HEK293 (cell line): ENCODE results near the gene MYLK.

Experiments
- CTCF ChIA-PET: fragments of 350-600 bp; formaldehyde crosslinking; extraction: SDS; loops from one replicate; lab custom pipeline; 2021; ENCODE audit warnings: antibody characterized with exemption; lab: Yijun Ruan, JAX
- POLR2A ChIA-PET: fragments of 300-600 bp; formaldehyde crosslinking; extraction: SDS; loops from one replicate; lab custom pipeline; 2020; ENCODE audit warnings: antibody characterized with exemption, inconsistent platforms; lab: Yijun Ruan, JAX
- H3K27ac ChIP-seq: fragments of 200-500 bp; sonication (Bioruptor generic); 2 replicates; pipeline ENCODE4 v1.5.1; 2014; ENCODE audit warnings: low read depth, low read length, control low read depth, inconsistent platforms; ENCODE audit errors: extremely low read depth
- H3K36me3 ChIP-seq, 2 experiments: fragments of 200-500 bp in 1 of 2; sonication (Bioruptor generic) in 1 of 2; 1 replicate in 1 of 2; 2 replicates in 1 of 2; pipeline ENCODE4 v1.5.1; 2014 to 2017; ENCODE audit warnings: inconsistent platforms in 2 of 2, low read length in 2 of 2; ENCODE audit not compliant: control insufficient read depth in 2 of 2, insufficient read depth in 1 of 2
- H3K4me1 ChIP-seq: fragments of 200-500 bp; sonication (Bioruptor generic); 2 replicates; pipeline ENCODE4 v1.5.1; 2014; ENCODE audit warnings: mild to moderate bottlenecking, low read length, inconsistent platforms; ENCODE audit not compliant: control insufficient read depth, insufficient read depth
- H3K4me3 ChIP-seq: 2 replicates; pipeline ENCODE4 v1.5.1; 2011; ENCODE audit warnings: low read depth, mild to moderate bottlenecking, control low read depth, low read length, moderate library complexity
- H3K9me3 ChIP-seq: fragments of 200-500 bp; sonication (Bioruptor generic); 2 replicates; pipeline ENCODE4 v1.5.1; 2014; ENCODE audit warnings: low read depth, low read length, inconsistent platforms; ENCODE audit not compliant: control insufficient read depth, insufficient read depth
- SCRT1 ChIP-seq: fragments of 450-650 bp; formaldehyde crosslinking; IDR thresholded peaks from 2 replicates; pipeline ENCODE4 v1.5.1; 2016; ENCODE audit warnings: missing biosample characterization, missing genetic modification characterization, borderline replicate concordance
- SCRT2 ChIP-seq: fragments of 450-650 bp; formaldehyde crosslinking; IDR thresholded peaks from 2 replicates; pipeline ENCODE4 v1.5.1; 2016; ENCODE audit warnings: missing biosample characterization, missing genetic modification characterization
- ZBTB20 ChIP-seq: fragments of 450-650 bp; formaldehyde crosslinking; IDR thresholded peaks from 2 replicates; pipeline ENCODE4 v1.5.1; 2016; ENCODE audit warnings: missing biosample characterization, missing genetic modification characterization
- ZIC2 ChIP-seq: fragments of 450-650 bp; formaldehyde crosslinking; IDR thresholded peaks from 2 replicates; pipeline ENCODE4 v1.5.1; 2016; ENCODE audit warnings: missing biosample characterization, missing genetic modification characterization
- ZNF112 ChIP-seq: fragments of 450-650 bp; formaldehyde crosslinking; IDR thresholded peaks from 2 replicates; pipeline ENCODE4 v1.5.0; 2017; ENCODE audit warnings: missing biosample characterization, missing genetic modification characterization
- ZNF202 ChIP-seq: fragments of 450-650 bp; formaldehyde crosslinking; IDR thresholded peaks from 2 replicates; pipeline ENCODE4 v1.5.1; 2016; ENCODE audit warnings: missing biosample characterization, missing genetic modification characterization, borderline replicate concordance
- ZNF433 ChIP-seq: fragments of 450-650 bp; formaldehyde crosslinking; IDR thresholded peaks from 2 replicates; pipeline ENCODE4 v1.5.1; 2016; ENCODE audit warnings: missing biosample characterization, missing genetic modification characterization, low read depth
- ZNF473 ChIP-seq: fragments of 450-650 bp; formaldehyde crosslinking; IDR thresholded peaks from 2 replicates; pipeline ENCODE4 v1.5.1; 2017; ENCODE audit warnings: missing biosample characterization, missing genetic modification characterization
- ZNF585B ChIP-seq: fragments of 450-650 bp; formaldehyde crosslinking; IDR thresholded peaks from 2 replicates; pipeline ENCODE4 v1.5.1; 2016; ENCODE audit warnings: missing biosample characterization, missing genetic modification characterization
- ZNF707 ChIP-seq: fragments of 450-650 bp; formaldehyde crosslinking; IDR thresholded peaks from 2 replicates; pipeline ENCODE4 v1.5.1; 2016; ENCODE audit warnings: missing biosample characterization, missing genetic modification characterization
- ZSCAN23 ChIP-seq: fragments of 450-650 bp; formaldehyde crosslinking; IDR thresholded peaks from 2 replicates; pipeline ENCODE4 v1.5.1; 2016; ENCODE audit warnings: missing biosample characterization, missing genetic modification characterization
- TF ChIP-seq, protein P1 (sequence below): fragments of 450-650 bp; formaldehyde crosslinking; IDR thresholded peaks from 2 replicates; pipeline ENCODE4 v1.5.1; 2016; ENCODE audit warnings: missing biosample characterization, missing genetic modification characterization
- TF ChIP-seq, protein P2 (sequence below): fragments of 450-650 bp; formaldehyde crosslinking; IDR thresholded peaks from 2 replicates; pipeline ENCODE4 v1.5.1; 2016; ENCODE audit warnings: missing biosample characterization, missing genetic modification characterization
- TF ChIP-seq, protein P3 (sequence below): fragments of 450-650 bp; formaldehyde crosslinking; IDR thresholded peaks from 2 replicates; pipeline ENCODE4 v1.5.1; 2016; ENCODE audit warnings: missing biosample characterization, missing genetic modification characterization
- TF ChIP-seq, protein P4 (sequence below): fragments of 450-650 bp; formaldehyde crosslinking; IDR thresholded peaks from 2 replicates; pipeline ENCODE4 v1.5.1; 2017; ENCODE audit warnings: missing biosample characterization, missing genetic modification characterization
- TF ChIP-seq, protein P5 (sequence below): fragments of 450-650 bp; formaldehyde crosslinking; IDR thresholded peaks from 2 replicates; pipeline ENCODE4 v1.5.1; 2016; ENCODE audit warnings: missing biosample characterization, missing genetic modification characterization
- TF ChIP-seq, protein P6 (sequence below): fragments of 450-650 bp; formaldehyde crosslinking; IDR thresholded peaks from 2 replicates; pipeline ENCODE4 v1.5.1; 2016; ENCODE audit warnings: missing biosample characterization, missing genetic modification characterization, low read depth

The MYLK gene

DNA sequence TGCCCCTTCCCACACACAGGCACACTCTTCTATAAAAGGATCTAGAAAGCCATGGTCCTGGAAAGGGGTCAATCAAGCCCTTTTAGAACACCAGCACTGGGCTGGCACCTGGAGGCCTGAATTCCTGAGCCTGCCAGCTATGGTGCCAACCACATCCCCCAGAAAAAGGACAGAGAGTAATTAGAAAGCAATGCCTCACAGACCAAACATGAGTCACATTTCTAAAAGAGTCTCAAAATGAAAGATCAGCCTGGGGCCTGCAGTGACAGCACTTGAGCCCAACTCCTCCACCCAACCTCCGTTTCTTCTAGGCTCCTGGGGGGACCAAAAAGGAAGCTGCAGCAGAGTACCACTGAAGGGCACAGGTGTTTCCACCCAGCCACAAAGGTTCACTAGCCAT is 14.1 kb downstream of the MYLK start (continued):
- TF ChIP-seq, protein P1, sequence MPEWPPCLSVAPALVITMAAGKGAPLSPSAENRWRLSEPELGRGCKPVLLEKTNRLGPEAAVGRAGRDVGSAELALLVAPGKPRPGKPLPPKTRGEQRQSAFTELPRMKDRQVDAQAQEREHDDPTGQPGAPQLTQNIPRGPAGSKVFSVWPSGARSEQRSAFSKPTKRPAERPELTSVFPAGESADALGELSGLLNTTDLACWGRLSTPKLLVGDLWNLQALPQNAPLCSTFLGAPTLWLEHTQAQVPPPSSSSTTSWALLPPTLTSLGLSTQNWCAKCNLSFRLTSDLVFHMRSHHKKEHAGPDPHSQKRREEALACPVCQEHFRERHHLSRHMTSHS (tag by site-specific recombination): no peak
- TF ChIP-seq ZNF433 (tag by site-specific recombination): no peak
- TF ChIP-seq, protein P2, sequence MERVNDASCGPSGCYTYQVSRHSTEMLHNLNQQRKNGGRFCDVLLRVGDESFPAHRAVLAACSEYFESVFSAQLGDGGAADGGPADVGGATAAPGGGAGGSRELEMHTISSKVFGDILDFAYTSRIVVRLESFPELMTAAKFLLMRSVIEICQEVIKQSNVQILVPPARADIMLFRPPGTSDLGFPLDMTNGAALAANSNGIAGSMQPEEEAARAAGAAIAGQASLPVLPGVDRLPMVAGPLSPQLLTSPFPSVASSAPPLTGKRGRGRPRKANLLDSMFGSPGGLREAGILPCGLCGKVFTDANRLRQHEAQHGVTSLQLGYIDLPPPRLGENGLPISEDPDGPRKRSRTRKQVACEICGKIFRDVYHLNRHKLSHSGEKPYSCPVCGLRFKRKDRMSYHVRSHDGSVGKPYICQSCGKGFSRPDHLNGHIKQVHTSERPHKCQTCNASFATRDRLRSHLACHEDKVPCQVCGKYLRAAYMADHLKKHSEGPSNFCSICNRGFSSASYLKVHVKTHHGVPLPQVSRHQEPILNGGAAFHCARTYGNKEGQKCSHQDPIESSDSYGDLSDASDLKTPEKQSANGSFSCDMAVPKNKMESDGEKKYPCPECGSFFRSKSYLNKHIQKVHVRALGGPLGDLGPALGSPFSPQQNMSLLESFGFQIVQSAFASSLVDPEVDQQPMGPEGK (tag by site-specific recombination): no peak
- TF ChIP-seq ZNF707 (tag by site-specific recombination): no peak

DNA sequence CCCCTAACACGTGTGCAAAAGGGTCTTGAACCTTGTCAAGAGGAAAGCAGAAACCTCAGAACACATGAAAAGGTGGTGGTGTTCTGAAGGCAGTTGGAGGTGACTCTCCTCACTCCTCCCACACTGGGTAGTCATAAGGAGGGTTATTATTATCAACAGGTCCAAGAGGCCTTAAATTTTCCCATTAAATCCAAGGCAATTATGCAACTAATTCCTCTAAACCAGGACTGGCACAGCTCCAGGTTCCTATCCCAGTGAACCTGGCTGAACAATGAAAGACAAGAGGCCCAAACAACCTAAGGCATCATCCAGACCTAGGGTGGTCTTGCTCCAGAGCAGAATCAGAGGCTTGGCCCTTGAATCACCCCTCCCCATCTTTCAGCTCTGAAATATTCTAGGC is 15.0 kb downstream of the MYLK start:
- ChIA-PET POLR2A (no interaction called here), CTCF (no interaction called here)
- no peak overlapping the region for H3K4me3 ChIP-seq
- H3K36me3 ChIP-seq: no peaks in the 10 kb centered on the region
- TF ChIP-seq SCRT1 (tag by site-specific recombination): 0 out of 2 replicates have a peak, but pooled peaks have one; percentile 50
- peak; percentile 82 for TF ChIP-seq SCRT2 (tag by site-specific recombination)
- TF ChIP-seq, protein P3, sequence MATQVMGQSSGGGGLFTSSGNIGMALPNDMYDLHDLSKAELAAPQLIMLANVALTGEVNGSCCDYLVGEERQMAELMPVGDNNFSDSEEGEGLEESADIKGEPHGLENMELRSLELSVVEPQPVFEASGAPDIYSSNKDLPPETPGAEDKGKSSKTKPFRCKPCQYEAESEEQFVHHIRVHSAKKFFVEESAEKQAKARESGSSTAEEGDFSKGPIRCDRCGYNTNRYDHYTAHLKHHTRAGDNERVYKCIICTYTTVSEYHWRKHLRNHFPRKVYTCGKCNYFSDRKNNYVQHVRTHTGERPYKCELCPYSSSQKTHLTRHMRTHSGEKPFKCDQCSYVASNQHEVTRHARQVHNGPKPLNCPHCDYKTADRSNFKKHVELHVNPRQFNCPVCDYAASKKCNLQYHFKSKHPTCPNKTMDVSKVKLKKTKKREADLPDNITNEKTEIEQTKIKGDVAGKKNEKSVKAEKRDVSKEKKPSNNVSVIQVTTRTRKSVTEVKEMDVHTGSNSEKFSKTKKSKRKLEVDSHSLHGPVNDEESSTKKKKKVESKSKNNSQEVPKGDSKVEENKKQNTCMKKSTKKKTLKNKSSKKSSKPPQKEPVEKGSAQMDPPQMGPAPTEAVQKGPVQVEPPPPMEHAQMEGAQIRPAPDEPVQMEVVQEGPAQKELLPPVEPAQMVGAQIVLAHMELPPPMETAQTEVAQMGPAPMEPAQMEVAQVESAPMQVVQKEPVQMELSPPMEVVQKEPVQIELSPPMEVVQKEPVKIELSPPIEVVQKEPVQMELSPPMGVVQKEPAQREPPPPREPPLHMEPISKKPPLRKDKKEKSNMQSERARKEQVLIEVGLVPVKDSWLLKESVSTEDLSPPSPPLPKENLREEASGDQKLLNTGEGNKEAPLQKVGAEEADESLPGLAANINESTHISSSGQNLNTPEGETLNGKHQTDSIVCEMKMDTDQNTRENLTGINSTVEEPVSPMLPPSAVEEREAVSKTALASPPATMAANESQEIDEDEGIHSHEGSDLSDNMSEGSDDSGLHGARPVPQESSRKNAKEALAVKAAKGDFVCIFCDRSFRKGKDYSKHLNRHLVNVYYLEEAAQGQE (tag by site-specific recombination): no peak
- TF ChIP-seq, protein P4, sequence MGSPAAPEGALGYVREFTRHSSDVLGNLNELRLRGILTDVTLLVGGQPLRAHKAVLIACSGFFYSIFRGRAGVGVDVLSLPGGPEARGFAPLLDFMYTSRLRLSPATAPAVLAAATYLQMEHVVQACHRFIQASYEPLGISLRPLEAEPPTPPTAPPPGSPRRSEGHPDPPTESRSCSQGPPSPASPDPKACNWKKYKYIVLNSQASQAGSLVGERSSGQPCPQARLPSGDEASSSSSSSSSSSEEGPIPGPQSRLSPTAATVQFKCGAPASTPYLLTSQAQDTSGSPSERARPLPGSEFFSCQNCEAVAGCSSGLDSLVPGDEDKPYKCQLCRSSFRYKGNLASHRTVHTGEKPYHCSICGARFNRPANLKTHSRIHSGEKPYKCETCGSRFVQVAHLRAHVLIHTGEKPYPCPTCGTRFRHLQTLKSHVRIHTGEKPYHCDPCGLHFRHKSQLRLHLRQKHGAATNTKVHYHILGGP (tag by site-specific recombination): no peak
- H3K4me1 ChIP-seq: no peaks in the 10 kb centered on the region
- no peaks in the 10 kb centered on the region for H3K9me3 ChIP-seq
- H3K27ac ChIP-seq: 0 out of 2 replicates have a peak overlapping the region, but pooled peaks have one; percentile 24

DNA sequence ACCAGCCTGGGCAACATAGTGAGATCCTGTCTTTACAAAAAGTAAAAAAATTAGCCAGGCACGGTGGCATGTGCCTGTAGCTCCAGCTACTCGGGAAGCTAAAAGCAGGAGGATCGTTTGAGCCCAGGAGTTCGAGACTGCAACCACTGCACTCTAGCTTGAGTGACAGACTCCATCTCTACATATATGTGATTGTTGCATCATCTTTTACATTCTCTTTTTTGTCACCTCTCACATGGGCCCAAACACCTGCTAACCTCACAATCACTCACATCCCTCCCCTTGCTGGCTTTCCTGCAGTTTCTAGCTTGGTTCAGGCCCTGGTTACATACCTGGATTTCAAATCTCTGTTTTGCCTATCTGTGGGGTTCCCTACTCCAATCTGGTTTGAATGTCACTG is 19.4 kb downstream of the MYLK start:
- Histone ChIP-seq H3K4me1 (no peaks in the 10 kb centered on the region), H3K4me3 (no peak overlapping the region)
- ChIA-PET POLR2A (no interaction called here), CTCF (interaction anchor here (0.6 kb wide), 1 partner anchor 13 kb away, joined by 3 read pairs; no protein-coding TSS in a partner anchor)
- TF ChIP-seq ZNF585B (tag by site-specific recombination): no peak
- no peak for TF ChIP-seq ZNF473
- no peak for TF ChIP-seq ZIC2 (tag by site-specific recombination)
- no peak for TF ChIP-seq ZBTB20 (tag by site-specific recombination)
- TF ChIP-seq, all 188 proteins: peak for 0
- Histone ChIP-seq H3K9me3 (no peaks in the 10 kb centered on the region), H3K36me3 (no peaks in the 10 kb centered on the region), H3K27ac (no peak overlapping the region)

DNA sequence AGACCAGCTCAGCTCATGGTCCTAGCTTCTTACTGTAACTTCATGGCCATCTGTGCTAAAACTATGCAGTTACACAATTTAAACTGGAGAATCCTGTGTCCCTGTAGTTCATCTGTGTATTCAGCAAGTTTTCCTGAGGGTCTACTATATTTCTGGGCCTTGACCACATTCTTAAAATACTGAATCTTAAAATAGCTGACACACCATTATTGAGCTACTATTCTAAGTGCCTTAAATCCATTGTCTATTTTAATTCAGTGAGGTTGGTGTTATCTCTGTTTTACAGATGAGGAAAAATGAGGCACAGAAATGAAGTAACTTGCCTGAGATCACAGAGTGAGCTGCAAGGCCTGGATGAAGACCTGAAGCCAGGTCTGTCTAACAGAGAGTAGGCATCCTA is 22.0 kb downstream of the MYLK start:
- Histone ChIP-seq H3K4me1 (no peaks in the 10 kb centered on the region), H3K4me3 (no peak overlapping the region), H3K27ac (no peak overlapping the region)
- POLR2A ChIA-PET: no interaction called here
- CTCF ChIA-PET: interaction anchor here (1.0 kb wide), 1 partner anchor 18 kb away, joined by 3 read pairs; no protein-coding TSS in a partner anchor
- TF ChIP-seq ZNF112 (tag by site-specific recombination) (no peak), ZSCAN23 (tag by site-specific recombination) (no peak), ZNF202 (tag by site-specific recombination) (no peak)
- TF ChIP-seq, protein P5, sequence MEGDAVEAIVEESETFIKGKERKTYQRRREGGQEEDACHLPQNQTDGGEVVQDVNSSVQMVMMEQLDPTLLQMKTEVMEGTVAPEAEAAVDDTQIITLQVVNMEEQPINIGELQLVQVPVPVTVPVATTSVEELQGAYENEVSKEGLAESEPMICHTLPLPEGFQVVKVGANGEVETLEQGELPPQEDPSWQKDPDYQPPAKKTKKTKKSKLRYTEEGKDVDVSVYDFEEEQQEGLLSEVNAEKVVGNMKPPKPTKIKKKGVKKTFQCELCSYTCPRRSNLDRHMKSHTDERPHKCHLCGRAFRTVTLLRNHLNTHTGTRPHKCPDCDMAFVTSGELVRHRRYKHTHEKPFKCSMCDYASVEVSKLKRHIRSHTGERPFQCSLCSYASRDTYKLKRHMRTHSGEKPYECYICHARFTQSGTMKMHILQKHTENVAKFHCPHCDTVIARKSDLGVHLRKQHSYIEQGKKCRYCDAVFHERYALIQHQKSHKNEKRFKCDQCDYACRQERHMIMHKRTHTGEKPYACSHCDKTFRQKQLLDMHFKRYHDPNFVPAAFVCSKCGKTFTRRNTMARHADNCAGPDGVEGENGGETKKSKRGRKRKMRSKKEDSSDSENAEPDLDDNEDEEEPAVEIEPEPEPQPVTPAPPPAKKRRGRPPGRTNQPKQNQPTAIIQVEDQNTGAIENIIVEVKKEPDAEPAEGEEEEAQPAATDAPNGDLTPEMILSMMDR (tag by site-specific recombination): no peak
- TF ChIP-seq, protein P6, sequence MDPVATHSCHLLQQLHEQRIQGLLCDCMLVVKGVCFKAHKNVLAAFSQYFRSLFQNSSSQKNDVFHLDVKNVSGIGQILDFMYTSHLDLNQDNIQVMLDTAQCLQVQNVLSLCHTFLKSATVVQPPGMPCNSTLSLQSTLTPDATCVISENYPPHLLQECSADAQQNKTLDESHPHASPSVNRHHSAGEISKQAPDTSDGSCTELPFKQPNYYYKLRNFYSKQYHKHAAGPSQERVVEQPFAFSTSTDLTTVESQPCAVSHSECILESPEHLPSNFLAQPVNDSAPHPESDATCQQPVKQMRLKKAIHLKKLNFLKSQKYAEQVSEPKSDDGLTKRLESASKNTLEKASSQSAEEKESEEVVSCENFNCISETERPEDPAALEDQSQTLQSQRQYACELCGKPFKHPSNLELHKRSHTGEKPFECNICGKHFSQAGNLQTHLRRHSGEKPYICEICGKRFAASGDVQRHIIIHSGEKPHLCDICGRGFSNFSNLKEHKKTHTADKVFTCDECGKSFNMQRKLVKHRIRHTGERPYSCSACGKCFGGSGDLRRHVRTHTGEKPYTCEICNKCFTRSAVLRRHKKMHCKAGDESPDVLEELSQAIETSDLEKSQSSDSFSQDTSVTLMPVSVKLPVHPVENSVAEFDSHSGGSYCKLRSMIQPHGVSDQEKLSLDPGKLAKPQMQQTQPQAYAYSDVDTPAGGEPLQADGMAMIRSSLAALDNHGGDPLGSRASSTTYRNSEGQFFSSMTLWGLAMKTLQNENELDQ (tag by site-specific recombination): no peak
- TF ChIP-seq, all 188 proteins: peak for 0
- H3K36me3 ChIP-seq: no peaks in the 10 kb centered on the region
- H3K9me3 ChIP-seq: no peaks in the 10 kb centered on the region
